GM23338 (cell line): ENCODE results near the gene CYTIP. TPM values are rescaled to one million over a fixed set of nuclear protein-coding genes. Genes with fewer than 3 reads are reported as not detected.

Source experiments
- ATAC-seq: fragments of 200-7000 bp; cut with Tn5 transposase; 3 replicates; pipeline ENCODE4 v1.9.1; 2020
- DNase-seq: peaks from one replicate; pipeline ENCODE4 v3.0.0-alpha.2; 2015; ENCODE audit warnings: low spot score
- H2AFZ ChIP-seq: fragments of 200-600 bp; sonication (generic); 2 replicates; pipeline ENCODE4 v1.8.0; 2016; ENCODE audit warnings: antibody characterized with exemption, mild to moderate bottlenecking, moderate library complexity
- H3F3A ChIP-seq: fragments of 200-600 bp; sonication (generic); replicated peaks from 2 replicates; pipeline ENCODE4 v1.8.0; 2017; ENCODE audit warnings: antibody characterized with exemption, mixed run types, low read depth
- H3K27ac ChIP-seq: fragments of 200-600 bp; sonication (generic); 2 replicates; pipeline ENCODE4 v1.6.1; 2016; ENCODE audit warnings: low read depth
- H3K27me3 ChIP-seq: fragments of 200-600 bp; sonication (generic); 2 replicates; pipeline ENCODE4 v1.8.0; 2016; ENCODE audit warnings: mild to moderate bottlenecking, mixed run types, moderate library complexity; ENCODE audit not compliant: insufficient read depth
- H3K36me3 ChIP-seq: fragments of 200-600 bp; sonication (generic); 2 replicates; pipeline ENCODE4 v1.8.0; 2016; ENCODE audit warnings: mild to moderate bottlenecking; ENCODE audit not compliant: insufficient read depth
- H3K4me1 ChIP-seq: fragments of 200-600 bp; sonication (generic); 2 replicates; pipeline ENCODE4 v1.8.0; 2016; ENCODE audit warnings: mild to moderate bottlenecking, moderate library complexity; ENCODE audit not compliant: insufficient read depth
- H3K4me2 ChIP-seq: fragments of 200-600 bp; sonication (generic); 2 replicates; pipeline ENCODE4 v1.7.1; 2017; ENCODE audit warnings: mixed run types
- H3K4me3 ChIP-seq: fragments of 200-600 bp; sonication (generic); 2 replicates; pipeline ENCODE4 v1.6.1; 2016; ENCODE audit warnings: mixed run types
- H3K79me2 ChIP-seq: fragments of 200-600 bp; sonication (generic); replicated peaks from 2 replicates; pipeline ENCODE4 v1.8.0; 2017; ENCODE audit warnings: mild to moderate bottlenecking; ENCODE audit not compliant: insufficient read depth
- H3K9me2 ChIP-seq: fragments of 200-600 bp; sonication (generic); 2 replicates; pipeline ENCODE4 v1.8.0; 2017; ENCODE audit not compliant: insufficient read depth
- H4K20me1 ChIP-seq: fragments of 200-600 bp; sonication (generic); replicated peaks from 2 replicates; pipeline ENCODE4 v1.8.0; 2017; ENCODE audit warnings: mild to moderate bottlenecking; ENCODE audit not compliant: insufficient read depth
- H3K27ac Mint-ChIP-seq: 2 replicates; pipeline ENCODE4 v1.8.0; 2020; ENCODE audit warnings: inconsistent platforms, mild to moderate bottlenecking, moderate library complexity, mixed read lengths
- H3K27me3 Mint-ChIP-seq: 3 replicates; pipeline ENCODE4 v1.8.0; 2022; ENCODE audit warnings: low read depth, mild to moderate bottlenecking, moderate library complexity, mixed read lengths, inconsistent platforms; ENCODE audit not compliant: insufficient read depth, poor library complexity
- H3K36me3 Mint-ChIP-seq: 3 replicates; pipeline ENCODE4 v1.8.0; 2021; ENCODE audit warnings: low read depth, mild to moderate bottlenecking, inconsistent platforms, moderate library complexity, mixed read lengths
- H3K4me1 Mint-ChIP-seq: 3 replicates; pipeline ENCODE4 v1.8.0; 2020; ENCODE audit warnings: mild to moderate bottlenecking, inconsistent platforms, mixed read lengths
- H3K4me3 Mint-ChIP-seq: 3 replicates; pipeline ENCODE4 v1.8.0; 2021; ENCODE audit warnings: moderate library complexity, mild to moderate bottlenecking, inconsistent platforms, mixed read lengths
- H3K9me3 Mint-ChIP-seq: 3 replicates; pipeline ENCODE4 v1.8.0; 2020; ENCODE audit warnings: moderate library complexity, mild to moderate bottlenecking, inconsistent platforms, mixed read lengths
- CREB1 ChIP-seq: fragments of 250-450 bp; sonication (Bioruptor Pico); IDR thresholded peaks from 2 replicates; pipeline ENCODE4 v1.5.0; 2020; ENCODE audit warnings: low read depth, mild to moderate bottlenecking, moderate library complexity
- NANOG ChIP-seq: IDR thresholded peaks from 2 replicates; pipeline ENCODE4 v1.6.1; 2016; ENCODE audit warnings: antibody characterized with exemption, borderline replicate concordance
- ZNF114 ChIP-seq: fragments of 250-450 bp; sonication (Bioruptor Pico); IDR thresholded peaks from 2 replicates; pipeline ENCODE4 v1.5.0; 2020; ENCODE audit warnings: mild to moderate bottlenecking, moderate library complexity
- polyA plus RNA-seq: library from polyadenylated mRNA; unstranded; fragments of >200 nt; fragmentation: Nextera tagmentation; extraction: Ambion mirVana; gene quantifications from 2 replicates; pipeline ENCODE4 v1.2.1, GENCODE V29; 2016
- total RNA-seq: library from RNA; depleted of rRNA; stranded (reverse); fragments of >200 nt; shearing (Covaris generic); gene quantifications from 2 replicates; pipeline ENCODE4 v1.2.3, GENCODE V29; 2014
- TF ChIP-seq, protein P1 (sequence below), 2 experiments: fragments of 200-600 bp in 1 of 2; sonication (generic) in 1 of 2; conservative IDR thresholded peaks; 2 replicates each; pipeline versions ENCODE4 v1.5.1 to v1.6.1; 2016 to 2017; ENCODE audit warnings: antibody characterized with exemption in 2 of 2, low read depth in 2 of 2, mild to moderate bottlenecking in 2 of 2, moderate library complexity in 1 of 2
- TF ChIP-seq, protein P2 (sequence below): fragments of 250-450 bp; sonication (Bioruptor Pico); IDR thresholded peaks from 2 replicates; pipeline ENCODE4 v1.5.0; 2020; ENCODE audit warnings: mild to moderate bottlenecking, moderate library complexity

CYTIP gene
- total and polyA plus RNA-seq, 2 experiments from 2014 or later: not detected

GRCh38 chr2:157424374-157424773, 19.5 kb downstream of the CYTIP start:
- Mint-ChIP-seq H3K27me3 (peaks cover 2% of the 10 kb centered on the region), H3K36me3 (peaks cover 11% of the 10 kb centered on the region; the same call in 2 of the 3 replicates), H3K4me1 (no peaks in the 10 kb centered on the region), H3K9me3 (peaks cover 19% of the 10 kb centered on the region), H3K4me3 (no peak overlapping the region), H3K27ac (no peak overlapping the region)
- H3K9me2 ChIP-seq: no peaks in the 10 kb centered on the region; the same call in 1 of the 2 replicates
- no peak overlapping the region for H3K4me3 ChIP-seq
- no peaks in the 10 kb centered on the region for H3F3A ChIP-seq
- ATAC-seq (no peak), DNase-seq (no peak)
- no peaks in the 10 kb centered on the region for H3K4me1 ChIP-seq
- no peak for TF ChIP-seq NANOG
- TF ChIP-seq, protein P1, sequence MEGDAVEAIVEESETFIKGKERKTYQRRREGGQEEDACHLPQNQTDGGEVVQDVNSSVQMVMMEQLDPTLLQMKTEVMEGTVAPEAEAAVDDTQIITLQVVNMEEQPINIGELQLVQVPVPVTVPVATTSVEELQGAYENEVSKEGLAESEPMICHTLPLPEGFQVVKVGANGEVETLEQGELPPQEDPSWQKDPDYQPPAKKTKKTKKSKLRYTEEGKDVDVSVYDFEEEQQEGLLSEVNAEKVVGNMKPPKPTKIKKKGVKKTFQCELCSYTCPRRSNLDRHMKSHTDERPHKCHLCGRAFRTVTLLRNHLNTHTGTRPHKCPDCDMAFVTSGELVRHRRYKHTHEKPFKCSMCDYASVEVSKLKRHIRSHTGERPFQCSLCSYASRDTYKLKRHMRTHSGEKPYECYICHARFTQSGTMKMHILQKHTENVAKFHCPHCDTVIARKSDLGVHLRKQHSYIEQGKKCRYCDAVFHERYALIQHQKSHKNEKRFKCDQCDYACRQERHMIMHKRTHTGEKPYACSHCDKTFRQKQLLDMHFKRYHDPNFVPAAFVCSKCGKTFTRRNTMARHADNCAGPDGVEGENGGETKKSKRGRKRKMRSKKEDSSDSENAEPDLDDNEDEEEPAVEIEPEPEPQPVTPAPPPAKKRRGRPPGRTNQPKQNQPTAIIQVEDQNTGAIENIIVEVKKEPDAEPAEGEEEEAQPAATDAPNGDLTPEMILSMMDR (conservative IDR thresholded peaks at IDR 0.05; ENCODE audit: low read depth in 2 of 2): no peak
- no peak for TF ChIP-seq ZNF114 (CRISPR knock-in tag)
- no peak for TF ChIP-seq CREB1
- TF ChIP-seq, protein P2, sequence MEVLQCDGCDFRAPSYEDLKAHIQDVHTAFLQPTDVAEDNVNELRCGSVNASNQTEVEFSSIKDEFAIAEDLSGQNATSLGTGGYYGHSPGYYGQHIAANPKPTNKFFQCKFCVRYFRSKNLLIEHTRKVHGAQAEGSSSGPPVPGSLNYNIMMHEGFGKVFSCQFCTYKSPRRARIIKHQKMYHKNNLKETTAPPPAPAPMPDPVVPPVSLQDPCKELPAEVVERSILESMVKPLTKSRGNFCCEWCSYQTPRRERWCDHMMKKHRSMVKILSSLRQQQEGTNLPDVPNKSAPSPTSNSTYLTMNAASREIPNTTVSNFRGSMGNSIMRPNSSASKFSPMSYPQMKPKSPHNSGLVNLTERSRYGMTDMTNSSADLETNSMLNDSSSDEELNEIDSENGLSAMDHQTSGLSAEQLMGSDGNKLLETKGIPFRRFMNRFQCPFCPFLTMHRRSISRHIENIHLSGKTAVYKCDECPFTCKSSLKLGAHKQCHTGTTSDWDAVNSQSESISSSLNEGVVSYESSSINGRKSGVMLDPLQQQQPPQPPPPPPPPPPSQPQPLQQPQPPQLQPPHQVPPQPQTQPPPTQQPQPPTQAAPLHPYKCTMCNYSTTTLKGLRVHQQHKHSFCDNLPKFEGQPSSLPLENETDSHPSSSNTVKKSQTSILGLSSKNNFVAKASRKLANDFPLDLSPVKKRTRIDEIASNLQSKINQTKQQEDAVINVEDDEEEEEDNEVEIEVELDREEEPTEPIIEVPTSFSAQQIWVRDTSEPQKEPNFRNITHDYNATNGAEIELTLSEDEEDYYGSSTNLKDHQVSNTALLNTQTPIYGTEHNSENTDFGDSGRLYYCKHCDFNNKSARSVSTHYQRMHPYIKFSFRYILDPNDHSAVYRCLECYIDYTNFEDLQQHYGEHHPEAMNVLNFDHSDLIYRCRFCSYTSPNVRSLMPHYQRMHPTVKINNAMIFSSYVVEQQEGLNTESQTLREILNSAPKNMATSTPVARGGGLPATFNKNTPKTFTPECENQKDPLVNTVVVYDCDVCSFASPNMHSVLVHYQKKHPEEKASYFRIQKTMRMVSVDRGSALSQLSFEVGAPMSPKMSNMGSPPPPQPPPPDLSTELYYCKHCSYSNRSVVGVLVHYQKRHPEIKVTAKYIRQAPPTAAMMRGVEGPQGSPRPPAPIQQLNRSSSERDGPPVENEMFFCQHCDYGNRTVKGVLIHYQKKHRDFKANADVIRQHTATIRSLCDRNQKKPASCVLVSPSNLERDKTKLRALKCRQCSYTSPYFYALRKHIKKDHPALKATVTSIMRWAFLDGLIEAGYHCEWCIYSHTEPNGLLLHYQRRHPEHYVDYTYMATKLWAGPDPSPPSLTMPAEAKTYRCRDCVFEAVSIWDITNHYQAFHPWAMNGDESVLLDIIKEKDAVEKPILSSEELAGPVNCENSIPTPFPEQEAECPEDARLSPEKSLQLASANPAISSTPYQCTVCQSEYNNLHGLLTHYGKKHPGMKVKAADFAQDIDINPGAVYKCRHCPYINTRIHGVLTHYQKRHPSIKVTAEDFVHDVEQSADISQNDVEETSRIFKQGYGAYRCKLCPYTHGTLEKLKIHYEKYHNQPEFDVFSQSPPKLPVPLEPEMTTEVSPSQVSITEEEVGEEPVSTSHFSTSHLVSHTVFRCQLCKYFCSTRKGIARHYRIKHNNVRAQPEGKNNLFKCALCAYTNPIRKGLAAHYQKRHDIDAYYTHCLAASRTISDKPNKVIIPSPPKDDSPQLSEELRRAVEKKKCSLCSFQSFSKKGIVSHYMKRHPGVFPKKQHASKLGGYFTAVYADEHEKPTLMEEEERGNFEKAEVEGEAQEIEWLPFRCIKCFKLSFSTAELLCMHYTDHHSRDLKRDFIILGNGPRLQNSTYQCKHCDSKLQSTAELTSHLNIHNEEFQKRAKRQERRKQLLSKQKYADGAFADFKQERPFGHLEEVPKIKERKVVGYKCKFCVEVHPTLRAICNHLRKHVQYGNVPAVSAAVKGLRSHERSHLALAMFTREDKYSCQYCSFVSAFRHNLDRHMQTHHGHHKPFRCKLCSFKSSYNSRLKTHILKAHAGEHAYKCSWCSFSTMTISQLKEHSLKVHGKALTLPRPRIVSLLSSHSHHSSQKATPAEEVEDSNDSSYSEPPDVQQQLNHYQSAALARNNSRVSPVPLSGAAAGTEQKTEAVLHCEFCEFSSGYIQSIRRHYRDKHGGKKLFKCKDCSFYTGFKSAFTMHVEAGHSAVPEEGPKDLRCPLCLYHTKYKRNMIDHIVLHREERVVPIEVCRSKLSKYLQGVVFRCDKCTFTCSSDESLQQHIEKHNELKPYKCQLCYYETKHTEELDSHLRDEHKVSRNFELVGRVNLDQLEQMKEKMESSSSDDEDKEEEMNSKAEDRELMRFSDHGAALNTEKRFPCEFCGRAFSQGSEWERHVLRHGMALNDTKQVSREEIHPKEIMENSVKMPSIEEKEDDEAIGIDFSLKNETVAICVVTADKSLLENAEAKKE: no peak
- no peaks in the 10 kb centered on the region for H3K36me3 ChIP-seq
- H3K79me2 ChIP-seq: no peaks in the 10 kb centered on the region
- H2AFZ ChIP-seq: no peak overlapping the region
- H4K20me1 ChIP-seq: no peaks in the 10 kb centered on the region
- H3K27ac ChIP-seq: no peak overlapping the region
- no peaks in the 10 kb centered on the region for H3K27me3 ChIP-seq
- H3K4me2 ChIP-seq: no peak overlapping the region
